Activated CD8-positive, alpha-beta T cell treated with anti-CD3 and anti-CD28 coated beads for 36 hours (primary cell): ENCODE measurements around the gene KLHL2. TPM values are rescaled to one million over a fixed set of nuclear protein-coding genes. Genes with fewer than 3 reads are reported as not detected.

Experiments
- ATAC-seq: fragments of 200-7000 bp; cut with Tn5 transposase; one replicate; pipeline ENCODE4 v1.10.0; 2021; ENCODE audit warnings: mild to moderate bottlenecking, moderate library complexity
- CTCF ChIA-PET: fragments of 350-600 bp; sonication (Branson Sonifier 250); formaldehyde crosslinking; loops from one replicate; lab custom pipeline; 2021; ENCODE audit warnings: antibody characterized with exemption; lab: Charles Lee
- POLR2A ChIA-PET: fragments of 350-600 bp; sonication (Branson Sonifier 250); formaldehyde crosslinking; loops from one replicate; lab custom pipeline; 2021; ENCODE audit warnings: antibody characterized with exemption; lab: Charles Lee
- DNase-seq: peaks from one replicate; pipeline ENCODE4 v3.0.0-alpha.2; 2020
- H3K27ac Mint-ChIP-seq: one replicate; pipeline ENCODE4 v1.8.0; 2021; ENCODE audit warnings: mild to moderate bottlenecking, mixed read lengths
- H3K27me3 Mint-ChIP-seq: one replicate; pipeline ENCODE4 v1.8.0; 2021; ENCODE audit warnings: mixed read lengths
- H3K36me3 Mint-ChIP-seq: one replicate; pipeline ENCODE4 v1.8.0; 2021; ENCODE audit warnings: low read depth, mixed read lengths
- H3K4me1 Mint-ChIP-seq: one replicate; pipeline ENCODE4 v1.8.0; 2021; ENCODE audit warnings: low read depth, mixed read lengths
- H3K4me3 Mint-ChIP-seq: one replicate; pipeline ENCODE4 v1.8.0; 2021; ENCODE audit warnings: mild to moderate bottlenecking, moderate library complexity, mixed read lengths
- H3K9me3 Mint-ChIP-seq: one replicate; pipeline ENCODE4 v1.8.0; 2021; ENCODE audit warnings: mixed read lengths
- intact Hi-C: fragments of 100-400 bp; cut with micrococcal nuclease; formaldehyde crosslinking; loops from one replicate; pipeline ENCODE4 v1.10.0; 2022
- total RNA-seq, 2 experiments: library from RNA; stranded (reverse); gene quantifications; one replicate each; pipeline ENCODE4 v1.2.3, GENCODE V29; 2021
- TF ChIP-seq, protein P1 (sequence below): fragments of 200-600 bp; IDR thresholded peaks from one replicate; pipeline ENCODE4 v1.8.0; 2022; ENCODE audit warnings: antibody characterized with exemption, mild to moderate bottlenecking

KLHL2 gene
- total RNA-seq, 2 experiments from 2014 or later = 24.5 to 29.4 TPM

DNA sequence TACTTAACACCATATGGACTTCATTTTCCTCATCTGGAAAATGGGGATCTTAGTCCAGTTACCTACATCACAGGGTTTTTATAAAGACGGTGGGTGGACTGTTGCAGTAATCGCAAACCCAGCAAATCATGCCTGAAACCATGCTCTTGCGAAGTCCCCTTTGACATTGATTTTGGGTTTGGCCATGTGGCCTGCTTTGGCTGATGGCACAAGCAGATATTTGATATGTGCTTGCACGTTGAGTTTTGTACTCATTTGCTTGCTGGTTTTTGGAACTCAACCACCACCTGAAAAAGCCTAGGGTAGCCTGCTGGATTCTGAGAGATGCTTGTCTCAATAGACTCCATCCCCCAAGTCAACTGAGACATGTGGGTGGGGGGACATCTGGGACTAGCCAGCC, 14.4 kb upstream of the KLHL2 start:
- intact Hi-C loops = no loop called here
- H3K36me3 Mint-ChIP-seq = no peaks in the 10 kb centered on the region
- no peak overlapping the region for H3K27ac Mint-ChIP-seq
- no peak overlapping the region for H3K4me3 Mint-ChIP-seq
- ChIA-PET CTCF (interaction anchor here (1.4 kb wide), 1 partner anchor 62 kb away, joined by 3 read pairs; no protein-coding TSS in a partner anchor), POLR2A (no interaction called here)
- peaks cover 30% of the 10 kb centered on the region for H3K4me1 Mint-ChIP-seq
- DNase-seq = no peak
- TF ChIP-seq, protein P1, sequence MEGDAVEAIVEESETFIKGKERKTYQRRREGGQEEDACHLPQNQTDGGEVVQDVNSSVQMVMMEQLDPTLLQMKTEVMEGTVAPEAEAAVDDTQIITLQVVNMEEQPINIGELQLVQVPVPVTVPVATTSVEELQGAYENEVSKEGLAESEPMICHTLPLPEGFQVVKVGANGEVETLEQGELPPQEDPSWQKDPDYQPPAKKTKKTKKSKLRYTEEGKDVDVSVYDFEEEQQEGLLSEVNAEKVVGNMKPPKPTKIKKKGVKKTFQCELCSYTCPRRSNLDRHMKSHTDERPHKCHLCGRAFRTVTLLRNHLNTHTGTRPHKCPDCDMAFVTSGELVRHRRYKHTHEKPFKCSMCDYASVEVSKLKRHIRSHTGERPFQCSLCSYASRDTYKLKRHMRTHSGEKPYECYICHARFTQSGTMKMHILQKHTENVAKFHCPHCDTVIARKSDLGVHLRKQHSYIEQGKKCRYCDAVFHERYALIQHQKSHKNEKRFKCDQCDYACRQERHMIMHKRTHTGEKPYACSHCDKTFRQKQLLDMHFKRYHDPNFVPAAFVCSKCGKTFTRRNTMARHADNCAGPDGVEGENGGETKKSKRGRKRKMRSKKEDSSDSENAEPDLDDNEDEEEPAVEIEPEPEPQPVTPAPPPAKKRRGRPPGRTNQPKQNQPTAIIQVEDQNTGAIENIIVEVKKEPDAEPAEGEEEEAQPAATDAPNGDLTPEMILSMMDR = no peak
- peaks cover 5% of the 10 kb centered on the region for H3K9me3 Mint-ChIP-seq
- H3K27me3 Mint-ChIP-seq = no peaks in the 10 kb centered on the region
- ATAC-seq = no peak

DNA sequence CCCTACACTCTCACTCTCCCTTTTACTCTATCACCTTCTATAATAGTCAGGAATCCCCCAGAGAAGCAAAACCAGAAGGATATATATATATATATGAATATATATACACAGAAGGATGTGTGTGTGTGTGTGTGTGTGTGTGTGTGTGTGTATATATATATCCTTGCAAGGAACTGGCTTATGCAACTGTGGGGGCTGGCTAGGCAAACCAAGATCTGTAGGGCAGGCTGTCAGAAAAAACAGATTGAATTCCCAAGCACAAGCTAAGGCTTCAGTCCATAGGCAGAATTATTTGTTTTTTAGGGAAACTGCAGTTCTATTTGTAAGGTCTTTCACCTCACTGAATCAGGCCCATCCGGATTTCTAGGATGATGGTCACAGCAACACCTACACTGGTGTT, 13.0 kb upstream of the KLHL2 start:
- POLR2A ChIA-PET = no interaction called here

DNA sequence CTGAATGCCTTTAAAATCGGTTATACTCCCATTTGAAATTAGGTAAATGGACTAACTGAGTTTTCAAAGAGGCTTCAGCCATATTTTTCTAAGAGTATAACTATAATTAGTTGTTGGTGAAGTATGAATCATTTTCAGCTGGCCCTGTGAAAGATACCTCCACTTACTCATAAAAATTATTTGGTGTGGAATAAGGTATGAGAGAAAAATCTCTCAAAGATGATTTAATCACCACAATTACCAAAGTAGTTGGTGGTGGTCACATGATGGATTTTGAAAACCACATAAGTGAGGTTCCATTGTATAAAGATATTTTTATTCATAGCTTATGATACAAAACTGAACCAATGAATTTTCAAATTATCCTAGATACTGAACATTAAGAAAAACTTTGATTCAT, 9.0 kb upstream of the KLHL2 start:
- H3K27ac Mint-ChIP-seq = no peak overlapping the region
- no peak for DNase-seq
- H3K27me3 Mint-ChIP-seq = no peaks in the 10 kb centered on the region
- H3K4me3 Mint-ChIP-seq = no peak overlapping the region
- H3K4me1 Mint-ChIP-seq = peaks cover 20% of the 10 kb centered on the region
- H3K36me3 Mint-ChIP-seq = no peaks in the 10 kb centered on the region
- TF ChIP-seq, protein P1 = no peak
- ATAC-seq = peak; percentile 60
- POLR2A ChIA-PET = interaction anchor here (1.0 kb wide), 1 partner anchor 11 kb away, joined by 3 read pairs; no protein-coding TSS in a partner anchor
- no peaks in the 10 kb centered on the region for H3K9me3 Mint-ChIP-seq
- CTCF ChIA-PET = interaction anchor here (1.0 to 1.3 kb wide), 2 partner anchors 11 to 67 kb away, joined by 3 to 6 read pairs; no protein-coding TSS in a partner anchor
- intact Hi-C loops = no loop called here

More for the DNA sequence above, 13.0 kb upstream of the KLHL2 start:
- TF ChIP-seq, protein P1 = no peak
- DNase-seq = no peak
- Mint-ChIP-seq H3K4me1 (peaks cover 40% of the 10 kb centered on the region), H3K4me3 (no peak overlapping the region), H3K27me3 (no peaks in the 10 kb centered on the region), H3K27ac (no peak overlapping the region), H3K9me3 (no peaks in the 10 kb centered on the region), H3K36me3 (no peaks in the 10 kb centered on the region)
- ATAC-seq = no peak
- CTCF ChIA-PET = no interaction called here
- intact Hi-C loops = no loop called here

DNA sequence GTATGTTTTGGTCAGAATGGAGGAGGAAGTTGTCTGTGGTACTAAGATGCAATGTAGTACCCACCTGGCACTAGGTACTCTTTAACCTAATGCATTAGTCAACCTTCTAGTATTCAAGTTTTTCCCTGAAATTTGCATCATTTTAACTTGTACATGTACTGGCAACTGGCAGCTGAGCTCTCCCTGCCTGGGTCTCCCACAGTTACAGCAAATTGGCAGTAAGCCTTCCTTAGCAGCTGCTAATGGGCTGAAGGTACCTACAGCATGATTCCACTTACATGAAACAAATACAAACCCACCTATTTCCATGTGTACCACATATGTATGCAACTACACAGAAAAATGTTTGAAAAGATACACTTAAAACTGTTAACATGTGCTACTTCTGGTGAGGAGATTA, 8.1 kb upstream of the KLHL2 start:
- ATAC-seq = no peak
- intact Hi-C loops = no loop called here
- H3K36me3 Mint-ChIP-seq = no peaks in the 10 kb centered on the region
- H3K4me3 Mint-ChIP-seq = no peak overlapping the region
- POLR2A ChIA-PET = no interaction called here
- TF ChIP-seq, protein P1 = no peak
- DNase-seq = no peak
- no peaks in the 10 kb centered on the region for H3K27me3 Mint-ChIP-seq
- H3K4me1 Mint-ChIP-seq = peaks cover 30% of the 10 kb centered on the region
- H3K27ac Mint-ChIP-seq = no peak overlapping the region
- CTCF ChIA-PET = interaction anchor here (1.2 to 1.3 kb wide), 2 partner anchors 10 to 86 kb away, joined by 3 read pairs; no protein-coding TSS in a partner anchor
- no peaks in the 10 kb centered on the region for H3K9me3 Mint-ChIP-seq

DNA sequence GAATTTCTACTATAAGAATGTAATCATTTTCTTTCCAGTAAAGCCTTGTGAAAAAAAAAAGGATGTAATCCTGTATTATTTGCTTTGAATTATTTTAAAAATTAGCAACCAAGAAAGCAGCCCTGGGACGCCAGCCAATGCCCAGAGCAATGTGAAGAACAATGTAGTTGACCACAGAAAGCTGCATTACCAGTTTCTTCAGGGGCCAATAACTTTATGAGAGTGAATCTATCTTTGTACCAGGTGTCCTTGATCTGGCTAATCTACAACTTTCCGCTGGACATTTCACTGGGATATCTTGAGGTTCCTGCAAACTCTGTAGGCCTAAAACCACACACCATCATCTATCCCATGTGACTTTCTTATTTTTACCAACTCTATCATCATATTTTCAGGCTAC, 7.6 kb upstream of the KLHL2 start:
- no peak for ATAC-seq
- no peaks in the 10 kb centered on the region for H3K9me3 Mint-ChIP-seq
- DNase-seq = no peak
- H3K27ac Mint-ChIP-seq = no peak overlapping the region
- intact Hi-C loops = loop anchor here (5.0 to 10.0 kb wide), 2 partner anchors 65 to 67 kb away; no protein-coding TSS in a partner anchor
- POLR2A ChIA-PET = interaction anchor here (0.8 kb wide), 1 partner anchor 21 kb away, joined by 3 read pairs; no protein-coding TSS in a partner anchor
- CTCF ChIA-PET = interaction anchor here (1.2 kb wide), 1 partner anchor 86 kb away, joined by 3 read pairs; no protein-coding TSS in a partner anchor
- H3K4me1 Mint-ChIP-seq = peaks cover 32% of the 10 kb centered on the region
- H3K36me3 Mint-ChIP-seq = no peaks in the 10 kb centered on the region
- TF ChIP-seq, protein P1 = no peak
- H3K4me3 Mint-ChIP-seq = no peak overlapping the region
- no peaks in the 10 kb centered on the region for H3K27me3 Mint-ChIP-seq
